H9 (cell line): ENCODE measurements around the gene NVL. TPM values are rescaled to one million over a fixed set of nuclear protein-coding genes. Genes with fewer than 3 reads are reported as not detected.

Experiments used
- DNase-seq: peaks from one replicate; pipeline ENCODE4 v3.0.0-alpha.2; 2017
- H2AFZ ChIP-seq: one replicate; pipeline ENCODE4 v1.6.1; 2013; ENCODE audit warnings: mild to moderate bottlenecking, low read length, control low read depth, moderate library complexity
- H2AK5ac ChIP-seq: 2 replicates; pipeline ENCODE4 v1.6.1; 2013; ENCODE audit warnings: low read length, control low read depth, mixed read lengths; ENCODE audit not compliant: insufficient read length
- H2BK120ac ChIP-seq: one replicate; pipeline ENCODE4 v1.6.1; 2013; ENCODE audit warnings: low read depth, mild to moderate bottlenecking, low read length, control low read depth, inconsistent platforms; ENCODE audit not compliant: poor library complexity, severe bottlenecking
- H2BK12ac ChIP-seq: 2 replicates; pipeline ENCODE4 v1.6.1; 2013; ENCODE audit warnings: low read length, control low read depth, mixed read lengths, low read depth; ENCODE audit not compliant: insufficient read length
- H2BK15ac ChIP-seq: 2 replicates; pipeline ENCODE4 v1.6.1; 2013; ENCODE audit warnings: low read depth, low read length, control low read depth
- H2BK20ac ChIP-seq: one replicate; pipeline ENCODE4 v1.6.1; 2013; ENCODE audit warnings: low read depth, mild to moderate bottlenecking, low read length, control low read depth, inconsistent platforms; ENCODE audit not compliant: poor library complexity, severe bottlenecking
- H2BK5ac ChIP-seq: 2 replicates; pipeline ENCODE4 v1.6.1; 2013; ENCODE audit warnings: low read length, control low read depth, mixed read lengths; ENCODE audit not compliant: insufficient read length
- H3K14ac ChIP-seq: 2 replicates; pipeline ENCODE4 v1.6.1; 2013; ENCODE audit warnings: low read length, control low read depth; ENCODE audit not compliant: insufficient read depth
- H3K18ac ChIP-seq: 2 replicates; pipeline ENCODE4 v1.6.1; 2013; ENCODE audit warnings: low read depth, mild to moderate bottlenecking, mixed read lengths, low read length, control low read depth; ENCODE audit not compliant: insufficient read length
- H3K23ac ChIP-seq: 2 replicates; pipeline ENCODE4 v1.6.1; 2013; ENCODE audit warnings: low read length, control low read depth, mixed read lengths, low read depth; ENCODE audit not compliant: insufficient read length
- H3K23me2 ChIP-seq: 2 replicates; pipeline ENCODE4 v1.6.1; 2013; ENCODE audit warnings: low read depth, mild to moderate bottlenecking, mixed read lengths, low read length, control low read depth; ENCODE audit not compliant: insufficient read length, poor library complexity, severe bottlenecking
- H3K27ac ChIP-seq: 2 replicates; pipeline ENCODE4 v1.5.1; 2013; ENCODE audit warnings: low read length, control low read depth, mixed read lengths, low read depth; ENCODE audit not compliant: insufficient read length
- H3K27me3 ChIP-seq: 2 replicates; pipeline ENCODE4 v1.6.1; 2013; ENCODE audit warnings: low read length, control low read depth, inconsistent platforms; ENCODE audit not compliant: insufficient read depth
- H3K4ac ChIP-seq: 2 replicates; pipeline ENCODE4 v1.6.1; 2013; ENCODE audit warnings: low read depth, mild to moderate bottlenecking, control low read depth, inconsistent platforms, low read length, moderate library complexity
- H3K4me1 ChIP-seq: 2 replicates; pipeline ENCODE4 v1.6.1; 2013; ENCODE audit warnings: low read length, control low read depth, inconsistent platforms; ENCODE audit not compliant: insufficient read depth
- H3K4me2 ChIP-seq: 2 replicates; pipeline ENCODE4 v1.6.1; 2013; ENCODE audit warnings: low read length, control low read depth, mixed read lengths; ENCODE audit not compliant: insufficient read length, insufficient read depth
- H3K56ac ChIP-seq: 2 replicates; pipeline ENCODE4 v1.6.1; 2013; ENCODE audit warnings: low read depth, mild to moderate bottlenecking, mixed read lengths, low read length, control low read depth; ENCODE audit not compliant: insufficient read length
- H3K79me1 ChIP-seq: 2 replicates; pipeline ENCODE4 v1.6.1; 2013; ENCODE audit warnings: low read depth, mild to moderate bottlenecking, moderate library complexity, low read length, control low read depth, inconsistent platforms; ENCODE audit not compliant: insufficient read depth, poor library complexity, severe bottlenecking
- H3K79me2 ChIP-seq: 2 replicates; pipeline ENCODE4 v1.6.1; 2013; ENCODE audit warnings: low read length, control low read depth, inconsistent platforms; ENCODE audit not compliant: insufficient read depth
- H3K9ac ChIP-seq: 2 replicates; pipeline ENCODE4 v1.6.1; 2013; ENCODE audit warnings: low read length, control low read depth, mixed read lengths; ENCODE audit not compliant: insufficient read length; ENCODE audit errors: extremely low read depth
- H3K9me3 ChIP-seq: one replicate; pipeline ENCODE4 v1.6.1; 2013; ENCODE audit warnings: low read depth, low read length, inconsistent platforms; ENCODE audit not compliant: control insufficient read depth
- H3T11ph ChIP-seq: one replicate; pipeline ENCODE4 v1.6.1; 2013; ENCODE audit warnings: mild to moderate bottlenecking, low read length, control low read depth, inconsistent platforms
- H4K20me1 ChIP-seq: one replicate; pipeline ENCODE4 v1.6.1; 2013; ENCODE audit not compliant: control insufficient read depth, insufficient read length, insufficient read depth
- H4K5ac ChIP-seq: 2 replicates; pipeline ENCODE4 v1.6.1; 2013; ENCODE audit warnings: low read depth, mild to moderate bottlenecking, mixed read lengths, low read length, control low read depth; ENCODE audit not compliant: insufficient read length
- H4K8ac ChIP-seq: replicated peaks from 2 replicates; pipeline ENCODE4 v1.6.1; 2013; ENCODE audit warnings: low read length, control low read depth, mixed read lengths, low read depth; ENCODE audit not compliant: insufficient read length
- H4K91ac ChIP-seq: 2 replicates; pipeline ENCODE4 v1.6.1; 2013; ENCODE audit warnings: low read depth, mild to moderate bottlenecking, moderate library complexity, mixed read lengths, low read length, control low read depth; ENCODE audit not compliant: insufficient read length
- H3K27ac Mint-ChIP-seq, 3 experiments: 2 replicates in 2 of 3; 3 replicates in 1 of 3; pipeline ENCODE4 v1.8.0; 2020 to 2021; ENCODE audit warnings: mixed read lengths in 3 of 3, mild to moderate bottlenecking in 1 of 3, moderate library complexity in 1 of 3
- H3K27me3 Mint-ChIP-seq: 2 replicates; pipeline ENCODE4 v1.8.0; 2021; ENCODE audit warnings: low read depth, mild to moderate bottlenecking, moderate library complexity, mixed read lengths
- H3K36me3 Mint-ChIP-seq, 3 experiments: 2 replicates in 2 of 3; 3 replicates in 1 of 3; pipeline ENCODE4 v1.8.0; 2020 to 2021; ENCODE audit warnings: low read depth in 3 of 3, mixed read lengths in 3 of 3; ENCODE audit not compliant: insufficient read depth in 1 of 3
- H3K4me1 Mint-ChIP-seq, 2 experiments: 2 replicates each; pipeline ENCODE4 v1.8.0; 2020; ENCODE audit warnings: mixed read lengths in 2 of 2
- H3K4me3 Mint-ChIP-seq, 2 experiments: 2 replicates in 1 of 2; 3 replicates in 1 of 2; pipeline ENCODE4 v1.8.0; 2020 to 2021; ENCODE audit warnings: mild to moderate bottlenecking in 2 of 2, mixed read lengths in 2 of 2, moderate library complexity in 1 of 2
- H3K9me3 Mint-ChIP-seq, 2 experiments: 2 replicates in 1 of 2; 3 replicates in 1 of 2; pipeline ENCODE4 v1.8.0; 2020; ENCODE audit warnings: mild to moderate bottlenecking in 2 of 2, mixed read lengths in 2 of 2, moderate library complexity in 1 of 2
- WGBS: extraction: QIAGEN DNeasy Blood & Tissue Kit; methylation state at CpG from one replicate; pipeline ENCODE4 v1.1.7; 2013; ENCODE audit warnings: missing lambda C conversion rate, low lambda C conversion rate, mixed read lengths; ENCODE audit not compliant: insufficient read length; ENCODE audit errors: extremely low coverage; 5-methylcytosine and 5-hydroxymethylcytosine counted together
- microRNA-seq: library from miRNA; unstranded; fragments of <30 nt; microRNA quantifications from one replicate; pipeline ENCODE4, GENCODE V29; 2020; ENCODE audit warnings: borderline microRNAs expressed
- total RNA-seq: library from RNA; stranded (reverse); gene quantifications from 2 replicates; pipeline ENCODE4 v1.2.1, GENCODE V29; 2021
- TF ChIP-seq, protein P1 (sequence below): fragments of 200-600 bp; sonication (generic); conservative IDR thresholded peaks from 3 replicates; pipeline ENCODE4 v1.8.0; 2021; ENCODE audit warnings: antibody characterized with exemption, mild to moderate bottlenecking

NVL gene
- total RNA-seq, 1 experiment from 2014 or later: 66.9 TPM

DNA sequence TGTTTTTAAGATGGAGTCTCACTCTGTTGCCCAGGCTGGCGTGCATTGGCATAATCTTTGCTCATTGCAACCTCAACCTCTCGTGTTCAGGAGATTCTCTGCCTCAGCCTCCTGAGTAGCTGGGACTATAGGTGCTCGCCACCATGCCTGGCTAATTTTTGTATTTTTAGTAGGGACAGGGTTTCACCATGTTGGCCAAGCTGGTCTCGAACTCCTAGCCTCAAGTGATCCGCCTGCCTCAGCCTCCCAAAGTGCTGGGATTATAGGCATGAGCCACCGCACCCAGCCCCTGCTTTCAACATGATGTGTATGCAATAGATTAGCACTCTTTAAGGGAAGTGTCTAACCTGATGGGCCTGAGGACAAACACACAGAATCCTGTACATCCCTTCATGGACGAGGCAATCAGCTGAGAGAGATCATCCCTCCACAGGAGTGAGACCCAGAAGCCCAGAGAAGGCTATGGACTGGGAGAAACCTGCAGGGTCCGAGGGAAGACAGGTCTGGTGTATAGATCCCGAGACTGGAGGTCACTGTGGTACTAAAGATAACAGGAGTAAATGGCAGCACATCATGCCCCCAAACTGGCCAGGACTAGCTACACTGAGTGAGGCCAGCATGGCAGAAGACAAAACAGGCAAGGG is 152.5 kb downstream of the NVL start:
- Histone ChIP-seq H2BK12ac (no peak overlapping the region), H3K4me2 (no peak overlapping the region), H3K79me1 (no peaks in the 10 kb centered on the region), H3K9me3 (no peaks in the 10 kb centered on the region), H3K27ac (no peak overlapping the region), H3K9ac (no peak overlapping the region), H3T11ph (no peak overlapping the region), H2AFZ (no peak overlapping the region), H3K27me3 (no peaks in the 10 kb centered on the region), H3K14ac (no peak overlapping the region), H3K56ac (no peak overlapping the region), H4K5ac (no peak overlapping the region), H3K4ac (no peak overlapping the region), H4K91ac (no peak overlapping the region), H2BK15ac (no peak overlapping the region), H3K23me2 (peaks cover 2% of the 10 kb centered on the region), H2BK20ac (no peak overlapping the region), H3K4me1 (no peaks in the 10 kb centered on the region), H3K79me2 (no peaks in the 10 kb centered on the region), H2AK5ac (no peak overlapping the region), H3K23ac (no peak overlapping the region), H4K20me1 (no peaks in the 10 kb centered on the region), H4K8ac (no peak overlapping the region), H2BK5ac (no peak overlapping the region), H3K18ac (no peak overlapping the region), H2BK120ac (no peak overlapping the region)
- H3K9me3 Mint-ChIP-seq: no peaks in the 10 kb centered on the region
- no peaks in the 10 kb centered on the region; the same call in 1 of the 2 replicates for H3K27me3 Mint-ChIP-seq
- no peak overlapping the region for H3K4me3 Mint-ChIP-seq
- no peaks in the 10 kb centered on the region; a peak in 1 of 7 replicates for H3K36me3 Mint-ChIP-seq
- no peak for DNase-seq
- TF ChIP-seq, protein P1, sequence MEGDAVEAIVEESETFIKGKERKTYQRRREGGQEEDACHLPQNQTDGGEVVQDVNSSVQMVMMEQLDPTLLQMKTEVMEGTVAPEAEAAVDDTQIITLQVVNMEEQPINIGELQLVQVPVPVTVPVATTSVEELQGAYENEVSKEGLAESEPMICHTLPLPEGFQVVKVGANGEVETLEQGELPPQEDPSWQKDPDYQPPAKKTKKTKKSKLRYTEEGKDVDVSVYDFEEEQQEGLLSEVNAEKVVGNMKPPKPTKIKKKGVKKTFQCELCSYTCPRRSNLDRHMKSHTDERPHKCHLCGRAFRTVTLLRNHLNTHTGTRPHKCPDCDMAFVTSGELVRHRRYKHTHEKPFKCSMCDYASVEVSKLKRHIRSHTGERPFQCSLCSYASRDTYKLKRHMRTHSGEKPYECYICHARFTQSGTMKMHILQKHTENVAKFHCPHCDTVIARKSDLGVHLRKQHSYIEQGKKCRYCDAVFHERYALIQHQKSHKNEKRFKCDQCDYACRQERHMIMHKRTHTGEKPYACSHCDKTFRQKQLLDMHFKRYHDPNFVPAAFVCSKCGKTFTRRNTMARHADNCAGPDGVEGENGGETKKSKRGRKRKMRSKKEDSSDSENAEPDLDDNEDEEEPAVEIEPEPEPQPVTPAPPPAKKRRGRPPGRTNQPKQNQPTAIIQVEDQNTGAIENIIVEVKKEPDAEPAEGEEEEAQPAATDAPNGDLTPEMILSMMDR: no peak
- no CpG with 5 or more reads among the region's 9 CpGs for WGBS
- peaks cover 14 to 20% of the 10 kb centered on the region in 2 experiments for H3K4me1 Mint-ChIP-seq
- H3K27ac Mint-ChIP-seq: no peak overlapping the region; a peak in 1 of 7 replicates

Small RNA genes lying within 50 kb of the gene (microRNA-seq; reads per million reads assigned to microRNA genes)
- not detected for gene MIR320B2

Other genes with a start within 250 kb of the NVL start
- 45.7 and 55.0 TPM in 2 replicates for gene FBXO28, start 216.1 kb downstream of the NVL start, total RNA-seq
- gene DEGS1, start 146.9 kb downstream of the NVL start, total RNA-seq: 59.8 and 61.9 TPM in 2 replicates
- gene CNIH4, start 26.7 kb upstream of the NVL start, total RNA-seq: 104 and 114 TPM in 2 replicates
- gene WDR26, start 104.6 kb upstream of the NVL start, total RNA-seq: 81.4 and 81.7 TPM in 2 replicates